Epithelial cell of proximal tubule (primary cell): Measurements from ENCODE around the gene PLIN3. TPM values are rescaled to one million over a fixed set of nuclear protein-coding genes. Genes with fewer than 3 reads are reported as not detected.
A peak's percentile ranks its signal among the peaks of the same experiment; 100 is the strongest.
"Not testable (repeated sequence)": the region's sequence is repeated elsewhere in the genome, so short reads cannot be mapped to it uniquely, and the experiment has no call there.

Source experiments
- DNase-seq: peaks from one replicate; pipeline ENCODE4 v3.0.0-alpha.2; 2011; ENCODE audit warnings: low read depth
- H3K4me3 ChIP-seq: 2 replicates; pipeline ENCODE4 v1.5.1; 2011; ENCODE audit warnings: low read depth, mild to moderate bottlenecking, low read length
- total RNA-seq: library from RNA; depleted of rRNA; stranded (reverse); fragments of >200 nt; gene quantifications from 2 replicates; pipeline ENCODE4 v1.2.3, GENCODE V29; 2015
- TF ChIP-seq, protein P1 (sequence below): conservative IDR thresholded peaks from 2 replicates; pipeline ENCODE4 v1.5.1; 2012; ENCODE audit warnings: low read depth, mild to moderate bottlenecking, low read length

The PLIN3 gene
- total RNA-seq, 1 donor from 2014 or later = 151 TPM

DNA sequence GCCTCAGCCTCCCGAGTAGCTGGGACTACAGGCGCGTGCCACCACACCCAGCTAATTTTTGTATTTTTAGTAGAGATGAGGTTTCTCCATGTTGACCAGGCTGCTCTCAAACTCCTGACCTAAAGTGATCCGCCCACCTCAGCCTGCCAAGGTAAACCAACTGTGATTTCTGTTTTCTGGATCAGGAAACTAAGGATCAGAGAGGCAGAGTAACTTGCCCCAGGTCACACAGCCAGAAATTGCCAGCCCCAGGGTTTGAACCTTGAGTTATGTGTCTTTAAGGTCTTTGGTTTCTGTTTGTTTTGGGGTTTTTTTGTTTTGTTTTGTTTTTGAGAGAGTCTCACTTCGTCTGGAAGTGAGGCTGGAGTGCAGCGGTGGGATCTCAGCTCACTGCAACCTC lies 4.2 kb upstream of the PLIN3 start:
- DNase-seq = no peak
- TF ChIP-seq, protein P1, sequence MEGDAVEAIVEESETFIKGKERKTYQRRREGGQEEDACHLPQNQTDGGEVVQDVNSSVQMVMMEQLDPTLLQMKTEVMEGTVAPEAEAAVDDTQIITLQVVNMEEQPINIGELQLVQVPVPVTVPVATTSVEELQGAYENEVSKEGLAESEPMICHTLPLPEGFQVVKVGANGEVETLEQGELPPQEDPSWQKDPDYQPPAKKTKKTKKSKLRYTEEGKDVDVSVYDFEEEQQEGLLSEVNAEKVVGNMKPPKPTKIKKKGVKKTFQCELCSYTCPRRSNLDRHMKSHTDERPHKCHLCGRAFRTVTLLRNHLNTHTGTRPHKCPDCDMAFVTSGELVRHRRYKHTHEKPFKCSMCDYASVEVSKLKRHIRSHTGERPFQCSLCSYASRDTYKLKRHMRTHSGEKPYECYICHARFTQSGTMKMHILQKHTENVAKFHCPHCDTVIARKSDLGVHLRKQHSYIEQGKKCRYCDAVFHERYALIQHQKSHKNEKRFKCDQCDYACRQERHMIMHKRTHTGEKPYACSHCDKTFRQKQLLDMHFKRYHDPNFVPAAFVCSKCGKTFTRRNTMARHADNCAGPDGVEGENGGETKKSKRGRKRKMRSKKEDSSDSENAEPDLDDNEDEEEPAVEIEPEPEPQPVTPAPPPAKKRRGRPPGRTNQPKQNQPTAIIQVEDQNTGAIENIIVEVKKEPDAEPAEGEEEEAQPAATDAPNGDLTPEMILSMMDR = no peak
- no peak overlapping the region for H3K4me3 ChIP-seq

DNA sequence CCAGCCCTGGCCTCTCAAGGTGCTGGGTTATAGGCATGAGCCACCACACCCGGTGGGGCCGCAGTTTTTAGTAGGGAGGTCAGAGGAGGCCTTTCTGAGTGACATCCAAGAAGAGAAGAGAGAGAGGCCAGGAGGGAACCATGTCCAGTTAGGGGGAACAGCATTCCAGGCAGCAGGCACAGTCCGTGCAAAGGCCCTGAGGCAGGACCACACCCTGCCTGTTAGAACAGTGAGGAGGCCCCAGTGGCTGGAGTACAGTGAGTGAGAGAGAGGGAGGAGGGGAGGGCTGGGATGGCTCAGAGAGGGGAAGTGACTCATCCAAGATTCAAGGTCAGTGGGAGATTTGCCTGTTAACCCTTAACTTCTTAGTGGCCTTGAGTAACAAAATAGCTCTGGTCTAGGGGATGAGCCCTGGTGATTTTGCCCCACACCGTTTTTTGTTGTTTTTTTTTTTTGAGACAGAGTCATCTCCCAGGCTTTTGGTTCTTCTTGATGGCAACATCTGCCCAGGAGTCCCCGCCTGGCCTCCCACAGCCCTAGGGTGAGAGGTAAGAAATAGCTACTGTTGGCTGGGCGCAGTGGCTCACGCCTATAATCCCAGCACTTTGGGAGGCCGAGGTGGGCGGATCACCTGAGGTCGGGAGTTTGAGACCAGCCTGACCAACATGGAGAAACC lies 2.7 kb upstream of the PLIN3 start:
- peak; percentile 41 for DNase-seq
- no peak overlapping the region for H3K4me3 ChIP-seq
- TF ChIP-seq, protein P1 = no peak

DNA sequence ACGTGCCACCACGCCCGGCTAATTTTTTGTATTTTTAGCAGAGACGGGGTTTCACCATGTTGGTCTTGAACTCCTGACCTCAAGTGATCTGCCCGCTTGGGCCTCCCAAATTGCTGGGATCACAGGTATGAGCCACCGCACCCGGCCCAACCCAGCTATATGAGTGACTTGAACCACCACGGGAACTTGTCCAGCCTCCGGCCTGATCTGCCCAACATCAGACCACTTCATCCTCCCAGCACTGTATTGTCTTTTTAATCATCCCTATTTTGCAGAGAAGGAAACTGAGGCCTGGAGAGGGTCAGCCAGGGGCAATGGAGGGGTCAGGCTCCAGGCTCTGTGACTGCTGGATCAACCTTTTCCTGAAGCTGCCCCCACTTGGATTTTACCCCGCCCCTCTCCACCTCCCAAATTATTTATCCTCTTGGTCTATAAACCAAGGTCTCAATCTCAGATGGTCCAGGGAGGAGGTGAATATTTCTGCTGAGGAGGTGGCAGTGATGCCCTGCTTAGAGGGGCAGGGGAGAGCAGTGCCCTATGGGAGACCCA lies 893 bp upstream of the PLIN3 start:
- no peak overlapping the region for H3K4me3 ChIP-seq
- no peak for DNase-seq

DNA sequence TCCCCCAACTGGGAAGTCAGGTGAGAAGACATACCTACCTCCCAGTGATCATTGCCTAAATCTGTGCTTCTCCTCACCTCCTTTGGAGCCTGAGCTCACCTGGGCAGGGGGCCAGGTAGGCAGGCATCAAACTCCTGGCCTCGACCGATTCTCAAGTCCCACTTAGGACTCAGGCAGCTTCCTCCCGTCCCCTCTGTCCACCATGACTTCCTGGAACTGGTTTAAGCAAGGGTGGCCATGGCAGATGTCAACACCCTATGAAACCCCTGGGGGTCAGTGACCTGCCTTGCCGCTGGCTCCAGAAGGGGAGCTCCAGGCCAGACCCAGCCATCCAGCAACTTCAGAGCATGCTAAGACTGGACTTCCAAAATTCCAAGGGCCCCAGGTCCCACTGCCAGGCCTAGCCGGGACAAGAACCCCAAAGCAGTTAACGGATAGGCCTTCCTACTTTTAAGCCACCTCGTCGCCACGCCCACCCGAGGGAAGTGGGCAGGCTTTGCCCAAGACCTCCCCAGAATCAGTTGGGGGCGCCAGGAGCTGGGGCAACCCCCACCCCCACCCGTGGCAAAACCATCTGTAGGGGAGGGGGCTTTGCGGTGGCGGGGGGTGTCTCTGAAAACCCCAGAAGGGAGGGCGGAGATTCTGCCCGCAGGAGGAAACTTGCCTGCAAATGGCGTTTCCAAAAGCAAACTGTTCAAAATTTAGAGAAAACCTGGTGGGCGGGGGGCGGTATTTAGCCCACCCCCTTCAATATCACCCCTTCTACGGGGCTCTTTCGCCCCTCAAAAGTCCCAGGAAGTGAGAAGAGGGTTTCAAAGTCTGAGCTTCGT lies 657 bp downstream of the PLIN3 start:
- H3K4me3 ChIP-seq = peak overlapping the region; percentile 83
- DNase-seq = no peak
- TF ChIP-seq, protein P1 = no peak

More for the DNA sequence above, 893 bp upstream of the PLIN3 start:
- TF ChIP-seq, protein P1 = no peak

DNA sequence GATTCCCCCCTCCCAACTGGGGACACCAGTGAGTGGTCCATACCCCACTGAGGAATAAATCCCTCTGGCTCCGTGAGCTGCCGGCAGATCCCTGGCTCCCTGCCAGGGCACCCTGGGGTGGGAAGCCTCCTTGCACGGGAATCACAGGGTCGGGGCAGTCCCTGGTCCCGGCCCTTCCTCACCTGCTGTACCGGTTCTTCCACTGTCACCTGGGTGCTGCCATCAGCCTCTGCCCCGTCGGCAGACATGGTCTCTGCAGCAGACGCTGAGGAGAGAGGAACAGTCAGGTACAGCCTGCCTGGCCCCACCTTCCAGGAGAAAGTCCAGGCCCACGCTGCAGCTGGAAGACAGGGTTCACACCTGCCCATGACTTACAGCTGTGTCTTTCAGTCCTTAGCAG lies 6.3 kb downstream of the PLIN3 start:
- TF ChIP-seq, protein P1 = no peak
- no peak overlapping the region for H3K4me3 ChIP-seq
- DNase-seq = no peak

DNA sequence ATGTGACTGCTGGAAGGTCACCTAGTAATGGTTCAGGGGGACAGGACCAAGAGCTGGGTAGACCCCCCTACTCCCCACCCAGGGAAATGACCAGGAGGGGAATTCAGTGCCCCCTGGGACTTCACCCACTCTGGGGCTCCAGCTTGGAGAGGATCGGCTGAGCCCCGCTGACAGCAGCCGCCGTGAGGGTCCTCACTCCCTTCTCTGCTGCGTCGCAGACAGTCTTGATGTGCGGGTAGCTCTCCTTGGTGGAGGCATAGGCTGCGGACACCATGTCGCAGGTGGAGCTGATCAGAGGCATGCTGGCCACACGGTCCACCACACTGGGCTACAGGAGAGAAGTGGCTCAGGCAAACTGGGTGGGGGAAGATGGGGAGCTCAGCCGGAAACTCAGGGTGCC lies 7.8 kb downstream of the PLIN3 start:
- no peak for DNase-seq
- TF ChIP-seq, protein P1 = no peak
- no peak overlapping the region for H3K4me3 ChIP-seq

DNA sequence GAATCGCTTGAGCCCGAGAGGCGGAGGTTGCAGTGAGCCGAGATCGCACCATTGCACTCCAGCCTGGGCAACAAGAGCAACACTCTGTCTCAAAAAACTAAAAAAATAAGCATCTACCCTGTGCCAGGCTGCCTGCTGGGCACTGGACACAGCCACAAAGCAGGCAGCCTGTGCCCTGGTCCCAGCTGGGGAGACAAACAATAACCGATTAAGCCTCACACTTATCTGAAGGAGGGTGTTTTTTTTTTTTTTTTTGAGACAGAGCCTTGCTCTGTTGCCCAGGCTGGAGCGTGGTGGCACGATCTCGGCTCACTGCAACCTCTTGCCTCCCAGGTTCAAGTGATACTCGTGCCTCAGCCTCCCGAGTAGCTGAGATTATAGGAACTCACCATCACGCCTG lies 11.0 kb downstream of the PLIN3 start:
- H3K4me3 ChIP-seq, DNase-seq: not testable (repeated sequence)

DNA sequence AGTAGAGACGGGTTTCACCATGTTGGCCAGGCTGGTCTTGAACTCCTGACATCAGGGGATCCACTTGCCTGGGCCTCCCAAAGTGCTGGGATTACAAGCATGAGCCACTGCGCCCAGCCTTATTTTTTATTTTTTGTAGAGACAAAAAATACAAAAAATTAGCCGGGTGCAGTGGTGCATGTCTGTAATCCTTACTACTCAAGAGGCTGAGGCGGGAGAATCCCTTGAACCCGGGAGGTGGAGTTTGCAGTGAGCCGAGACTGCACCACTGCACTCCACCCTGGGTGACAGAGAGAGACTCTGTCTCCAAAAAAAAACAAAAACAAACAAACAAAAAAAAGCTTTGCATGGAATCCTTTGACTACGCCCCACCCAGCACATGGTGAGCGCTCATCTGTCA lies 14.0 kb downstream of the PLIN3 start:
- DNase-seq, H3K4me3 ChIP-seq: not testable (repeated sequence)
